Stimulated activated CD4-positive, alpha-beta T cell treated with anti-CD3 and anti-CD28 coated beads, TNF-alpha, amount 100 ng/mL, for 24 hours (primary cell): ENCODE data around the gene CLDN20.

Source experiments
- DNase-seq, 3 experiments: peaks; one replicate each; pipeline ENCODE4 v3.0.0-alpha.2; 2020; ENCODE audit warnings: low read depth in 3 of 3

The CLDN20 gene

DNA sequence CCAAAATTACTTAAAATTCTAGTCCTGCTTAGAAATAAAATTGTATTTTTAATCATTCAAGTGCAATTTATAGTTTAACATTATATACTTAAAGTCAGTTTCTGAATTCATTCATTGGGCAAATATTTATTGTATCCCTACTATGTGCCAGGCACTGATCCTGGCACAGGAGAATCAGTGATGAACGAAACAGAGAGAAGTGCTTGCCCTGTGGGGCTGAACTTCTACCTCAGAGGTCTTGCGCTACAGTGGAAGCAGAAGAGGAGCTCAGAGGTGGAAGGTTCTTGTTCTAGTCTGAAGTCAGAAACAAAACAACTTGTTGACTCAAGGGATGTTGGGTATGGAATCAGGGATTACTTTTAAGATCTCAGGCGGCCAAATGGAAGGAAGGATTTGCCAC is 6.0 kb downstream of the CLDN20 start:
- DNase-seq = no peak

DNA sequence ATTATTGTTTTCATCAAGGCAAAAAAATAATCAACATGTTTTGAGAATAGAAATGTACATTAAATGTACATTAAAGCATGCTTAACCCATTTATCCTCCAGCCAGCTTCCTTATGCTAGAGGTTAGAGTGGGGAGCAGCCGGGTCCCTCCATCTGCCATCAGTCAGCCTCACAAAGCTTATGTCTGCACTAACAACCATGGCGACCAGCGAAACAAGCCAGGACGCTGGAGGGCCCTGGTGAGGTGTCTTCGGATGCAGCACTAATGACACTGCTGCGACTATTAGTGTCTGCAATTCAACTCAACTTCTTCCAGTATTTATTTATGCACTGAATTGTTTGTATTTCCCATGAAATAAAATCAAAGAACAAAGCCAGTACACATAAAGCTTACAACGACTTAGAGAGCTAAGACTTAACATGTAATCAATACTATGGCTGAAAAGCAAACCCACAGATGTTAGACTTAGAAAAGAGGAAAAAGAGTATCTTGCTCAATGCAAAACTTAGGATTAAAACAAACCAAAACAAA is 6.8 kb downstream of the CLDN20 start:
- no peak for DNase-seq

DNA sequence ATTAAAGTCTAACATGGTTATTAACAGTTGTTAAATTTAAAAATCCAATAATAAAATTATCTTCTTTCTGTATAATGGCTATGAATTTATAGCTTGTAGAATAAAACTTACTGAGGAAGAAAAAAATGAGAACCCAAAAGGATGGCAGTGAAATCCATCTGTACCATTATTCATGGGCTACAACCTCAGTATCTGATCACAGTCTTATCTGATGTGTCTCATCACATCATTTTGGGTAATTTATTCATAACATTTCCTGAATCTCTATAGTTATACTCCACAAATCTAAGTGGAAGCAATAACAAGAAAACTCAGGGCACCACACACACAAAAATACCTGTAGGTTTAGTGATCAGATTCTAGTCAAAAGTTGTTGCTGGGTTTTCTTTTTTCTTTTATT is 7.3 kb downstream of the CLDN20 start:
- DNase-seq = no peak

DNA sequence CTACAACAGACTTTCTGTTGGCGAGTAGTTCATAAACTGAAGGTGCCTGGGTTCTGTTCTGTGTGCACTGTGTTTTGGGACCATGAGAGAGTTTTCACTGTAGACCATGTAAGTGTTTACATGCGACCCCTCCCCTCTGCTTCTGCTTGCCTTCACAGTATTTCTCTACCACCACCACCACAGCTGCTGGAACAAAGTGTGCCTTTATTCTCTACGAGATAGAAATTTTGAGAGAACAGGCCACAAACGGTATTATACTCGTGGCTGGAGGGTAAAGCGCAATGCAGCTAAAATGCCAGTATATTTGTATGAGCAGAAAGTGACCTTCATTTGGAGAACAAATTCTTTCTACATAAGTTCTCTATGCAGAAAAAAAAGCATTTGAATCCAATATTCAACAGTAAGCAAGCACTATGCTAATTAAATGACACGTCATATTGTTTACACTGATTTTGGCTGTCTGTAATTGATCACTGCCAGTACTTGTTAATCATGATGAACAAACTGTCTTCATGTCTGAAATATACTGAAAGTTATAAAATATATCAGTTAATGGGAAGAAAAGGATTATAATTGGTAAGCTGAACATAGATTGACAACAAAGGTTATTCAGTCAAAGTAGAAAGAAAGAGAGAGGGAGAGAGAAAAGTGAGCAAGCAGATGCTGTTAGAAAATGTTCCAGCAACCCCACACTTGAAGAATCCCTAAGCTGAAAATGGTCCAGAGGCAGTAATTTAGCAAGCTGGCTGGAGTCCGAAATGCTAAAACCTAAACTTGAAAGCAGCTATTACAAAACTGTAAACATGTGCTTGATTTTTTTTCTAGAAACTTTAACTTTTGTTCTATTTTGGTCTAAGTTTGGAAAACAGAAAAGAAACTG is 8.8 kb downstream of the CLDN20 start:
- DNase-seq = no peak

DNA sequence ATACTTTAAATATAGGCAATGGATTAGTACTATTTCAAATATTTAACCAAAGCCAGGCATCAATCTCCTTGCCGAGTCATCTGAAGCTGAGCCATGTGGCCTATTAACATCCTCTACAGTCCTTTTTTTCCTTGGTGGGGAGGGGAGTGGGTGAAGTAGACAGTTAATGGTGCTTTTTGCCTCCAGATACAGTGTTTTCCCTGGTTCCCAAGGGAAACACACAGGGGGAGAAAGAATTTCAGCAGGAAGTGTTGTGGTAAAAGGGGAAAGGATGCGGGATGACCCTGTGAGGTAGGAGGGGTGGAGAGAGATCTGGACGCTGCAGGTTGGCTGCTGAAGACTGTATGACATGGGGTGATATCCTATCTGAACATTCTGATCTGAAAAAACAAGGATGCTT is 9.6 kb downstream of the CLDN20 start:
- DNase-seq = no peak

DNA sequence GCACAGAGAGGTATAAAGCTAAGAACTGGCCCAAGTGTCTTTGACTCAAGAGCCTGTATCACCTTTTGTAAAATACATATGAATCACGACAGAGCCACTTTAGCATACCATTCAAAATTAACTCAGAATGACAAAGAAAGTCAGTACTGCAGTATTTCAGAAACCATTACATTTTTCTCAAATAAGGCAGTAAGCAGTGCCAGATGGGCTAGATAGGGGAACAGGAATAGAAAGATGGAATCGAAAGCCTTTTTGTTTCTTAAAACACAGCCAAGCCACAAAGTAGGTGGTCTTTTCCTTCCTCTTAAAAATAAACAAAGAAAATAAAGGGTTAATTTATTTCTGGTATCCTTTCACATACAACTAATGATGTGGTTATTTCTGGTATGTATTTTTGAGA is 10.3 kb downstream of the CLDN20 start:
- no peak for DNase-seq

DNA sequence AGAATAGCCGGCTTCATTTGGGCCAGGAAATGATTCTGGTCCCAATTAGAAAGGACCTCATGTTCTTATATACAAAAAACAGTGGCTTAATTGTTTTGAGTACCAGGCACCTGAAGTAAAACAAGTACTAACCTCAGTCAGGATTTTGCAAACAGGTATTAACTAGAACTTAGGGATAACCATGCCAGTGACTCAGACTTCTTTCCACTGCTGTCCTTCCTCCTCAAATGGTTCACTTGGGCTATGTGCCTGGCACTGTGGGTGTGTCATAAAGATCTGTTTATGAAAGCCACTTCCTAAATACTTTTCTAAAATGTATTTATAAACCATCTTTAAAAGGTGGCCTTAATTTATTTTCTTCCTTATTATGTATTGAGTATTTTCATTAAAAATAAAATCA is 10.7 kb downstream of the CLDN20 start:
- no peak for DNase-seq

DNA sequence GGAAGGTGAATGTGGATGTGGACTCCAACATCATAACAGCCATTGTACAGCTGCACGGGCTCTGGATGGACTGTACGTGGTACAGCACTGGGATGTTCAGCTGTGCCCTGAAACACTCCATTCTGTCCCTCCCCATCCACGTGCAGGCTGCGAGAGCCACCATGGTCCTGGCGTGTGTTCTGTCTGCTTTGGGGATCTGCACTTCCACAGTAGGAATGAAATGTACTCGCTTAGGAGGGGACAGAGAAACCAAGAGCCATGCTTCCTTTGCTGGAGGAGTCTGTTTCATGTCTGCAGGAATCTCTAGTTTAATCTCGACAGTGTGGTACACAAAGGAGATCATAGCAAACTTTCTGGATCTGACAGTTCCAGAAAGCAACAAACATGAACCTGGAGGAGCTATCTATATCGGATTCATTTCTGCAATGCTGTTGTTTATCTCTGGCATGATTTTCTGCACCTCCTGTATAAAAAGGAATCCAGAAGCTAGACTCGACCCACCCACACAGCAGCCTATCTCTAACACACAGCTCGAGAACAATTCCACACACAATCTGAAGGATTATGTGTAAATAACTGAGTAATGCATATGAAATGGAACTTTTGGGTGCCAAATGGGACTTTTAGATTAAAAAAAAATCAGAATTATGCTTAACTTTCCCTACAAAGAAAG is 12.1 kb downstream of the CLDN20 start:
- DNase-seq = no peak

DNA sequence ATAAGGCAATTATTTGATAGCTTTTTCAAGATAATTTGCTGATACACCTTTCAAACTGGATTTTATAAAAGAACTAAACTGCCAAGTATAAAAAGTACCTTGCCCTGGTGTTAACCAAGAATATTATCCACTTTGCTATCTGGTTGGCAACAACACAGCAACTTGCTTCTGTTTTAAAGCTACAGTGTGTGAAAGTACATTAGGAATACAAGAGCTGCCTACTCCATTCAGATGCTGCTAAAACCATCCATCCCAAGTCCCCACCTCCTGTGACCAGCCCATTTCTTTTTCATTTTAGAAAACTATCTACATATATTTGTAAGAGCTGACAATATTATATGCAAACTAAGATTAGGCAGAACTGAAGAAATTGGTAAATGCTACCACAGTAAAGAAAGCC is 12.8 kb downstream of the CLDN20 start:
- DNase-seq = no peak

DNA sequence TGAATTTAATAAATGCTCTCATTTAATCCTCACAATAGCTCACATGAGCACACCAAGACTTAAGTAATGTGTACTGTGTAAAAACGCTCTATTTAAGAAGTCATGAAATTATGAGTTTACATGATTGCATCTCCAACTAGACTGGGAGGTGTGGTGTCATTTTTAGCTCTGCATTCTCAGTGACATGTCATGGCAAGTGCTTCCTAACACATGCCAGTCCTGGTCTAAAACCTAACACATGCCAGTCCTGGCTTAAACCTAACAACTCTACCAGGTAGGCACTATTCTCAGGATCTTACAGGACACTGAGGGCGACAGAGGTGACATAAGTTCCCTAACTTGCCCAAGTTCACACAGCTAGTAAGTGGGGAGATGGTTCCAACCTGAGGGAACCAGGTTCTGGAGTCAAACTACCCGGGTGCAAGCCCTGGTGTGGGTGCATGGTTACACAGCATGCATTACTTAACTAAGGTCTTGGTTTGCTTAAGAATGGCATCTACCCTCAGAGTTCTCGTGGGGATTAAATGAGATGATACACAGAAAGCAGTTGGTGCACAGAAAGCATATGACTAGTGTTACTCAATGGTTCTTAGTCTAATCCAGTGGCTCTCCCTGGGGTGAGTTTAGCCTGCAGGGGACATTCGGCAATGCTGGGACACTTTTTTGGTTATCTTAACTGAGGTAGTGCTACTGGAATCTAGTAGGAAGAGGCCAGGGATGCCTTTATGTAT is 14.7 kb downstream of the CLDN20 start:
- DNase-seq = no peak

DNA sequence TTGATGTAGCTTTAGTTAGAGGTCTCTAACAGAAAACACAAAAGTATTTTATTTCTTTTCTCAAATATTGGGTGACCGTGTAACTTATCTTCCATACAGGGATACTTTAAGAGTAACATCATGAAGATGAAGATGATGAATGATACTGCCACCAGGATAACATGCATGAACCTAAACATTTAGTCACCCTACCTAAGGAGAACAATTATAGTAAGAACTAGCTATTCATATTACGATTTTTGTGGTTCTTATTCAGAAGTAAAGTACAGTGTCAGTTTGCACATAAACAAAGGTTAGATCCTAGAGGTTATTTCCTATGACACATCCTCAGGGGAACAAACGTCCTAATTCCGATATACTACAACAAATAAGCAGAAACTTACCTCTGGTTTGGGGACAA is 21.0 kb downstream of the CLDN20 start:
- no peak for DNase-seq

DNA sequence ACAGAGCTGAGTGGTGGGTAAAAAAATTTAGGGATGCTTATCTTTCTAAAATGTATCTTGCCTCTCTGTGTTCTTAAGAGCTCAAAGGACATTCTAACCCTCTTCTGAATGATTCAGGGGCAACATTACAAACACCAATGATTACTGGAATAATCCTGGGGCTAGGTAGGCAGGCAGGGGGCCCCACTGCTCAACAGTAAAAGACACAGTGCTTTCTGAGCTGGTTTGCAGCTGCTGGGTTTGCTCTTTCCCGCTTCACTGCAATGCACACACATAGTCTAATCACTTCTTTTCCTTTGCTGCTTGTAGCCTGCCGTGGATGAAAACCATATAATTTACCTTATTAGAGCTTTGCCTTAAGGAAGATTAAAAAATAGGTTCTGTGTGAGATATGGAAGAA is 23.9 kb downstream of the CLDN20 start:
- no peak for DNase-seq

DNA sequence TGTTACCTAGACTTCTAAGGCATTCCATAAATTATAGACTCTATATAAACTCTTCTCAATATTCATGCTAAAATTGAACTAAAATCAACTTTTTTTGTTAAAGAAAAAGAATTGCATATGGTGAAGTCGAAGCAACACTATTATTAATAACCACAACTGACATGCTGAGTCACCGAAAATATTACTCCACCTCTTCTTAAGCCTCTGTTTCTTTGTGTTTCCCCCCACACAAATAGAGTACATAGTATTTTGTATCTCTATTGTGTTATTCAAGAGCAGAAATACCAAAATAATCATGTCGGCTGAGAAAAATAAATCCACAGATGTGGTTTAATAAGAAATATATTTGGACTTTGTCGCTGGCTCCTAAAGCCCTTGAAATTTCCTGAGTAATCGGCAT is 26.7 kb downstream of the CLDN20 start:
- no peak for DNase-seq

DNA sequence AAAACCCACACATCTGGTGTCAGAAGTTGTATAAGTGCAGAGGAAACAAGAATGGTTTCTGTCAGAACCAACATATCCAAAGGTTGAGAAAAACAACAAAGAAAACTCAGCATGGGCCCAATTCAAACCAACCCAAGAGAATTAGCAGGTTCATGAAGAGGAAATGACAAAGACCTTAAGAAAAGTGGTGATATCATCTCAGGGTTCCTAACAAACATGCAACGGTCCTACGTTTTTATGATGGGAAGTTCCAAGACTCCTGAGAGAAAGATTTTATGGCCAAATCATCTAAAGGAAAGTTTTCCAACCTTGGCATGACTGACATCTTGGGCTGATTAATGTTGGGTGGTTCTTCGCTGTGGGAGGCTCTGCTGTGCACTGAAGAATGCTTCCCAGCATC is 27.5 kb downstream of the CLDN20 start:
- DNase-seq = no peak

DNA sequence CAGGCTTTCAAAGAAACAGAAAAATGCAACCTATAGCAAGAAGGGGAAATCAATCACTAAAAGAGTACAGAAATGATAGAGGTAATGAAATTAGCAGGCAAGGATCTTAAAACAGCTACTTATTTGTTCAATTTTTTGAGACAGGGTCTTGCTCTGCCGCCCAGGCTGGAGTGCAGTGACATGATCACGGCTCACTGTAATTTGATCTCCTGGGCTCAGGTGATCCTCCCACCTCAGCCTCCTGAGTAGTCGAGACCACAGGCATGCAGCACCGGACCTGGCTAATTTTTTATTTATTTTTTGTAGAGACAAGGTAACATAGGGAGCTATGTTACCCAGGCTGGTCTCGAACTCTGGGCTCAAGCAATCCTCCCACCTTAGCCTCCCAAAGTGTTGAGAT is 28.9 kb downstream of the CLDN20 start:
- DNase-seq = no peak

DNA sequence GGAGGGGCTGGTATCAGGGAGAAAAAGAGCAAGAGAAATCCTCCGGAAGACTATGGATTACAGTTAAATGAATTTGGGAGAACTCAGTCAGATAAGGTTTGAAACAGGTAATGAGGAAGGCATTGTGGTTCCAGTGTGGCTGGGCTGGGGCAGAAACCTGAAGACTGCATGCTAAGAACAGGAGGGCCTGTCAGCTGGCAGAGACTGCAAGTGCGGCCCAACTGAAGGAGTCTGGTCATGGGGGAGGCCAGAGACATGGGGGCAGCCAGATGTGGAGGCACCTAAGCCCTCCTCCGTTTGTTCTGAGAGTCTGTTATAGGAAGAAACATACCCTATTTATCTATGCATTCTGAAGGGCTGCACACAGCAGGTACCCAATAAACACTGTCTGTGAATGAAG is 33.9 kb downstream of the CLDN20 start:
- DNase-seq = no peak

DNA sequence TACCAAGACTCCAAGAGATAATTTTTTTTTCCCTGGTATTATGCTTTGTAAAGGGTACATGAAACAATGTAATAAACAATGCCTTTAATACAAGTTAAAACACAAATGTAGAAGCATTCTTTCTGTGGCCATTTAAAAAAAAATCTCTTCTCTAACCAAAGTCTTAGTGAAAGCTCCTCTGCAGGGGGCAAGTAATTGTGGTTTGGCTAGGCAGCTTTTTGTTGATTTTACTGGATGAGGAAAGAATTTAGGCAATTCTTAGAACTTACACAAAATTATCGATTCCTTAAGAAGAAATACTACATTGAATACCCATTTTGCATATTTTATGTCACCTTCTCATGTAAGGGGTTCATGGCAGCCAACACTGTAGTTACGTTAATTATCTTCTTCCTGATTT is 38.1 kb downstream of the CLDN20 start:
- DNase-seq = no peak

DNA sequence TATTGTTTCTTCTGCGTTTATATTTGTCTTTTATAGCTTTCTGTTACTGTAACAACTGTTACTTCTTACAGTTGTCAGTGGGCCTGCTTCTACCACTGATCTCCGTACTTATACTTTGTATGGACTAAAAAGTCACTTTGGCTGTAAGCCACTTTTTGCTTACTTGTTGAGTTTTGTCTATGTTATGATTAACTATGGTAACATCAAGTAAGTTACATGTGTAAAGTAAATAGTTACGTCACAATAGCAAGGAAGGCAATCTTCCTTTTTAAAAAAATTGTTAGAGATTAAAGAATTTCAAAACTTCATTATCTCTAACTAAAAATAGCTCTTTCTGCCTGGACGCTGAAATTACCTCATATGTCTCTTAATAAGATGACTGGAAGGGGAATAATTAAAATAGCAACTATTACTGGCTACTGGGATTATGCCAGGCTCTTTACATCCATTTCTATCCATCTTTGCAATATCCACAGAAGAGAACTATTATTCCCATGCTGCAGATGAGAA is 39.6 kb downstream of the CLDN20 start:
- no peak for DNase-seq

DNA sequence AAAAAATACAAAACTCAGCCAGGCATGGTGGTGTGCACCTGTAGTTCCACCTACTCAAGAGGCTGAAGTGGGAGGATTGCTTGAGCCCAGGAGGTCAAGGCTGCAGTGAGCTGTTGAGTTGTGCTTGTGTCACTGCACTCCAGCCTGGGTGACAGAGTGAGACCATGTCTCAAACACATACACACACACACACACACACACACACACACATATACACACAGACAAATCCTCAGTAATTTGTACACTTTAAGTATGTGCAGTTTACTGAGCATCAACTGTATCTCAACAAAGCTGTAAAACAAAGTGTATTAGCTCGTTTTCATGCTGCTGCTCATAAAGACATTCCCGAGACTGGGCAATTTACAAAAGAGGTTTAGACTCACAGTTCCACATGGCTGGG is 43.1 kb downstream of the CLDN20 start:
- DNase-seq = no peak

DNA sequence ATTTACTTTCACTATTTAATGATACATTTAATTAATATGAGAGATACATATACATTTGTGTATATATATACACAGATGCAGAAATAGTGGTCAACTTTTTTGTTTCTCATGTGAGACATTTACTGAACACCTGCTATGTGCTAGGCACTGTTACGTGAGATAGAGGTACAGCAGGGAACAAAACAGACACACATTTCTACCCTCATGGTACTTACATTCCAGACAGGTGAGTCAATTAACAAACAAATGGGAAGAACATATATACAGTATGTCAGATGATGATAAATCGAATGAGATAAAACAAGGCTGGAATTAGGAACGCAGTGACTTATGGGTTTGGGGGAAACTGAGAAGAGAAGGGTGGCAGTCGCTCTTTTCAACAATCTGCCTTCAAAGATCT is 45.3 kb downstream of the CLDN20 start:
- DNase-seq = no peak

DNA sequence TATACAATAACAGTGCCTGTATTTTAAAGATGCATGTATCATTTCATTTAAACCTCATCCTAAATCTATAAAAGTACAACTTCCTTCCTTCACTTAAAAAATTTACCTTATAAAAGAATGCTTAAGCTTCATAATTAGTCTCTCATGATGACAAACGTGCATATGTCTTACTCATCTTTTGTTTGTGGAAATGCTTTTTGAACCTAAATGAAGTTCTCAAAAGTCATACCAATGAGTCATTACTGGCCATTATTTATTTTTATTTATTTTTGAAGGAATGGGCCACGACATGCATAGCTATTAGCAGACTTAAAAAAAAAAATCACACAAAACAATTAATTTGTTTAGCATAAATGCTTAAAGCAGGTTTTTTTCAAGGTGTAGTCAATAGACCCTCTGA is 46.8 kb downstream of the CLDN20 start:
- no peak for DNase-seq

DNA sequence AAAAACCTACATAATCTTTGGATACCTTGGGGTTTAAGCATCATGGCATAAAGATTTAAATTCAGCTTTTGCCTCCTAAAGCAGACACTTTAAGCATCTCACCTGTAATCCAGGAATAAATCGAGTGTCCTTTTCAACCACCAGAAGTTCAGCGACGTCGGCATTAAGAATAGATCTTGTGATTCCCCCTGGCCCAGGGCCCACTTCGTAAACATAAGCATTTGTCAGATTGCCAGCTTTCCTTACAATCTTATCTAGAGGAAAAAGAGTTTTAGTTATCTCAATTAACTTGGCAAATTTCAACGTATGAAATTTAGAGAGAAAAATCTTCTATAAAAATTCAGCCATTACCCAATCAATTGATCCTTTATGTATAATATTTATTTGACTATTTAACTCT is 47.3 kb downstream of the CLDN20 start:
- DNase-seq = no peak
